A673 (cell line): ENCODE measurements around the gene AKAP12. TPM values are rescaled to one million over a fixed set of nuclear protein-coding genes. Genes with fewer than 3 reads are reported as not detected.

Experiments
- BruUV-seq: library from RNA; stranded (reverse); fragments of 400-500 nt; replicated peaks from 2 replicates; lab custom pipeline; 2021; lab: Mats Ljungman, UMichigan
- CTCF ChIA-PET: fragments of 300-600 bp; sonication (Branson Sonifier 250); formaldehyde crosslinking; loops from one replicate; lab custom pipeline; 2022; ENCODE audit warnings: antibody characterized with exemption; lab: Charles Lee
- POLR2A ChIA-PET: fragments of 300-600 bp; sonication (Branson Sonifier 250); formaldehyde crosslinking; loops from one replicate; lab custom pipeline; 2022; ENCODE audit warnings: antibody characterized with exemption; ENCODE audit not compliant: low non-redundant PET; lab: Charles Lee
- DNase-seq: peaks from one replicate; pipeline ENCODE4 v3.0.0-alpha.2; 2015; ENCODE audit warnings: low spot score
- H3K27ac ChIP-seq: fragments of 200-600 bp; sonication (generic); 2 replicates; pipeline ENCODE4 v1.5.1; 2016; ENCODE audit warnings: mixed run types, low read depth, mild to moderate bottlenecking, mixed read lengths, antibody characterized with exemption, low read length; ENCODE audit not compliant: poor library complexity, severe bottlenecking
- H3K27me3 ChIP-seq: fragments of 200-600 bp; sonication (generic); replicated peaks from 2 replicates; pipeline ENCODE4 v1.6.1; 2017; ENCODE audit warnings: mixed run types, low read depth, mild to moderate bottlenecking, mixed read lengths, antibody characterized with exemption, low read length; ENCODE audit not compliant: insufficient read depth, poor library complexity
- H3K36me3 ChIP-seq: fragments of 200-600 bp; sonication (generic); 2 replicates; pipeline ENCODE4 v1.6.1; 2016; ENCODE audit warnings: mixed run types, mild to moderate bottlenecking, mixed read lengths, antibody characterized with exemption, low read length; ENCODE audit not compliant: insufficient read depth, poor library complexity, severe bottlenecking
- H3K4me1 ChIP-seq: fragments of 200-600 bp; sonication (generic); 2 replicates; pipeline ENCODE4 v1.6.1; 2017; ENCODE audit warnings: mixed run types, mild to moderate bottlenecking, mixed read lengths, antibody characterized with exemption, low read length; ENCODE audit not compliant: insufficient read depth, poor library complexity, severe bottlenecking
- H3K4me3 ChIP-seq: fragments of 200-600 bp; sonication (generic); 2 replicates; pipeline ENCODE4 v1.5.1; 2016; ENCODE audit warnings: low read depth, mixed run types, mild to moderate bottlenecking, mixed read lengths, low read length; ENCODE audit not compliant: poor library complexity, severe bottlenecking
- H3K9me3 ChIP-seq: fragments of 200-600 bp; sonication (generic); 2 replicates; pipeline ENCODE4 v1.6.1; 2016; ENCODE audit warnings: mixed run types, low read depth, mild to moderate bottlenecking, mixed read lengths, antibody characterized with exemption, low read length; ENCODE audit not compliant: poor library complexity, severe bottlenecking
- EZH2 ChIP-seq: fragments of 200-600 bp; sonication (generic); IDR thresholded peaks from 2 replicates; pipeline ENCODE4 v1.6.1; 2017; ENCODE audit warnings: borderline replicate concordance, low read depth, mild to moderate bottlenecking, mixed read lengths, antibody characterized with exemption, low read length; ENCODE audit not compliant: poor library complexity, severe bottlenecking
- intact Hi-C: fragments of 100-400 bp; cut with micrococcal nuclease; formaldehyde crosslinking; loops from one replicate; pipeline ENCODE4 v1.10.0; 2022; ENCODE audit not compliant: unreplicated experiment
- total RNA-seq: library from RNA; stranded (reverse); gene quantifications from 2 replicates; pipeline ENCODE4 v1.2.3, GENCODE V29; 2021
- TF ChIP-seq, protein P1 (sequence below): fragments of 300-800, 200-600 bp; sonication (generic); conservative IDR thresholded peaks from 2 replicates; pipeline ENCODE4 v1.5.1; 2017; ENCODE audit warnings: low read depth, mild to moderate bottlenecking, antibody characterized with exemption, low read length, moderate library complexity, mixed read lengths

The AKAP12 gene
- total RNA-seq, 1 experiment from 2014 or later: 37.3 TPM

- BruUV-seq: no TSS peak
- POLR2A ChIA-PET: no interaction called here
Measured at GRCh38 chr6:151317103-151317994, 77.6 kb downstream of the AKAP12 start.

GRCh38 chr6:151317995-151318365 lies 78.2 kb downstream of the AKAP12 start:
- TF ChIP-seq, protein P1, sequence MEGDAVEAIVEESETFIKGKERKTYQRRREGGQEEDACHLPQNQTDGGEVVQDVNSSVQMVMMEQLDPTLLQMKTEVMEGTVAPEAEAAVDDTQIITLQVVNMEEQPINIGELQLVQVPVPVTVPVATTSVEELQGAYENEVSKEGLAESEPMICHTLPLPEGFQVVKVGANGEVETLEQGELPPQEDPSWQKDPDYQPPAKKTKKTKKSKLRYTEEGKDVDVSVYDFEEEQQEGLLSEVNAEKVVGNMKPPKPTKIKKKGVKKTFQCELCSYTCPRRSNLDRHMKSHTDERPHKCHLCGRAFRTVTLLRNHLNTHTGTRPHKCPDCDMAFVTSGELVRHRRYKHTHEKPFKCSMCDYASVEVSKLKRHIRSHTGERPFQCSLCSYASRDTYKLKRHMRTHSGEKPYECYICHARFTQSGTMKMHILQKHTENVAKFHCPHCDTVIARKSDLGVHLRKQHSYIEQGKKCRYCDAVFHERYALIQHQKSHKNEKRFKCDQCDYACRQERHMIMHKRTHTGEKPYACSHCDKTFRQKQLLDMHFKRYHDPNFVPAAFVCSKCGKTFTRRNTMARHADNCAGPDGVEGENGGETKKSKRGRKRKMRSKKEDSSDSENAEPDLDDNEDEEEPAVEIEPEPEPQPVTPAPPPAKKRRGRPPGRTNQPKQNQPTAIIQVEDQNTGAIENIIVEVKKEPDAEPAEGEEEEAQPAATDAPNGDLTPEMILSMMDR: no peak
- no peak for TF ChIP-seq EZH2
- H3K36me3 ChIP-seq: no peaks in the 10 kb centered on the region
- H3K9me3 ChIP-seq: no peaks in the 10 kb centered on the region
- no peak for DNase-seq
- BruUV-seq: no TSS peak
- no peak overlapping the region for H3K27ac ChIP-seq
- no peaks in the 10 kb centered on the region for H3K27me3 ChIP-seq
- ChIA-PET CTCF (interaction anchor here (0.5 to 0.8 kb wide), 2 partner anchors 14 to 304 kb away, joined by 5 read pairs; no protein-coding TSS in a partner anchor), POLR2A (no interaction called here)
- intact Hi-C loops: no loop called here
- H3K4me1 ChIP-seq: no peaks in the 10 kb centered on the region
- H3K4me3 ChIP-seq: no peak overlapping the region

More at GRCh38 chr6:151317103-151317994, 77.6 kb downstream of the AKAP12 start:
- no peak for DNase-seq
- Histone ChIP-seq H3K4me3 (no peak overlapping the region), H3K9me3 (no peaks in the 10 kb centered on the region), H3K27ac (no peak overlapping the region), H3K36me3 (no peaks in the 10 kb centered on the region), H3K4me1 (no peaks in the 10 kb centered on the region), H3K27me3 (no peaks in the 10 kb centered on the region)
- CTCF ChIA-PET: interaction anchor here (0.5 to 0.8 kb wide), 2 partner anchors 15 to 303 kb away, joined by 5 read pairs; no protein-coding TSS in a partner anchor
- intact Hi-C loops: no loop called here
- TF ChIP-seq, protein P1: no peak

DNA sequence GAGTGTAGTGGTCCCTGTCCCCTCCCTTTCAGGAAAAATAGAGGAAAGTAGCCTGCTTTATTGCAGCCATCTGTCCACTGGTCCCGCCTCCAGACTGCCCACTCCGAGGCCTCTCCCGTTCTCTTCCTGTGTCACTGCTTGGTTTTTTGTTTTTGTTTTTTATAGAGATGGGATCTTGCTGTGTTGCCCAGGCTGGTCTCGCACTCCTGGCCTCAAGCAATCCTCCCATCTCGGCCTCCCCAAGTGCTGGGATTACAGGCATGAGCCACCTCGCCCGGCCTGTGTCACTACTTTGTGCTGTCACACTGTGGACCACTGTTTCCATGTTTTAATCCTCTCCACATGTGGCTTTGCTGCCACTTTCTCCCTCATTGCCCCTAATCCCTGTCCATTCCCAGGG lies 80.4 kb downstream of the AKAP12 start:
- H3K27me3 ChIP-seq: no peaks in the 10 kb centered on the region
- no peaks in the 10 kb centered on the region for H3K36me3 ChIP-seq
- intact Hi-C loops: no loop called here
- TF ChIP-seq, protein P1: no peak
- TF ChIP-seq EZH2: no peak
- ChIA-PET CTCF (no interaction called here), POLR2A (no interaction called here)
- no peak overlapping the region for H3K27ac ChIP-seq
- H3K4me1 ChIP-seq: peaks cover 14% of the 10 kb centered on the region
- no TSS peak for BruUV-seq
- no peak for DNase-seq
- no peak overlapping the region for H3K4me3 ChIP-seq
- H3K9me3 ChIP-seq: no peaks in the 10 kb centered on the region
